ENCODE results near the gene CREB5.

CREB5 gene

GRCh38 chr7:28564755-28565374, 152.5 kb downstream of the CREB5 start:
- Histone ChIP-seq H3K4me2 (no peak overlapping the region), H2AFZ (ENCODE audit: low read depth) (no peak overlapping the region), H3K9ac (no peak overlapping the region), H3K27ac (no peak overlapping the region), H3K4me1 (ENCODE audit: low read depth, poor library complexity, severe bottlenecking) (no peaks in the 10 kb centered on the region), H3K4me3 (IDR thresholded peaks at IDR 0.05; ENCODE audit: insufficient read depth, low read depth, low read length) (no peak overlapping the region), H3K36me3 (ENCODE audit: insufficient read depth) (no peaks in the 10 kb centered on the region), H4K20me1 (ENCODE audit: insufficient read depth) (no peaks in the 10 kb centered on the region), H3K27me3 (ENCODE audit: insufficient read depth, low read depth) (no peaks in the 10 kb centered on the region; the same call in 1 of the 2 replicates), H3K79me2 (ENCODE audit: insufficient read depth, low read depth) (no peaks in the 10 kb centered on the region)
- TF ChIP-seq CTCF (conservative IDR thresholded peaks at IDR 0.05; ENCODE audit: low read depth, low read length), result no peak

- Histone ChIP-seq H3K4me1 (ENCODE audit: low read depth, poor library complexity, severe bottlenecking) (no peaks in the 10 kb centered on the region), H4K20me1 (ENCODE audit: insufficient read depth) (no peaks in the 10 kb centered on the region), H2AFZ (ENCODE audit: low read depth) (no peak overlapping the region), H3K27me3 (ENCODE audit: insufficient read depth, low read depth) (no peaks in the 10 kb centered on the region; the same call in 1 of the 2 replicates), H3K79me2 (ENCODE audit: insufficient read depth, low read depth) (no peaks in the 10 kb centered on the region), H3K4me2 (no peak overlapping the region), H3K36me3 (ENCODE audit: insufficient read depth) (no peaks in the 10 kb centered on the region), H3K4me3 (IDR thresholded peaks at IDR 0.05; ENCODE audit: insufficient read depth, low read depth, low read length) (no peak overlapping the region), H3K27ac (no peak overlapping the region), H3K9ac (no peak overlapping the region)
- no peak for TF ChIP-seq CTCF (conservative IDR thresholded peaks at IDR 0.05; ENCODE audit: low read depth, low read length)
Measured at GRCh38 chr7:28565980-28566379, 153.7 kb downstream of the CREB5 start.

GRCh38 chr7:28570113-28570969, 158.0 kb downstream of the CREB5 start:
- Histone ChIP-seq H3K79me2 (ENCODE audit: insufficient read depth, low read depth) (no peaks in the 10 kb centered on the region), H3K4me3 (IDR thresholded peaks at IDR 0.05; ENCODE audit: insufficient read depth, low read depth, low read length) (no peak overlapping the region), H3K27me3 (ENCODE audit: insufficient read depth, low read depth) (peaks cover 15% of the 10 kb centered on the region; the same call in 1 of the 2 replicates), H3K27ac (no peak overlapping the region), H3K36me3 (ENCODE audit: insufficient read depth) (no peaks in the 10 kb centered on the region), H3K9ac (no peak overlapping the region), H4K20me1 (ENCODE audit: insufficient read depth) (no peaks in the 10 kb centered on the region), H2AFZ (ENCODE audit: low read depth) (no peak overlapping the region), H3K4me2 (no peak overlapping the region), H3K4me1 (ENCODE audit: low read depth, poor library complexity, severe bottlenecking) (peaks cover 34% of the 10 kb centered on the region)
- TF ChIP-seq CTCF (conservative IDR thresholded peaks at IDR 0.05; ENCODE audit: low read depth, low read length), result no peak

GRCh38 chr7:28570970-28571288, 158.6 kb downstream of the CREB5 start:
- H3K27ac ChIP-seq, result no peak overlapping the region

More at GRCh38 chr7:28570970-28571288, 158.6 kb downstream of the CREB5 start:
- Histone ChIP-seq H3K4me3 (IDR thresholded peaks at IDR 0.05; ENCODE audit: insufficient read depth, low read depth, low read length) (no peak overlapping the region), H3K27me3 (ENCODE audit: insufficient read depth, low read depth) (peaks cover 15% of the 10 kb centered on the region; the same call in 1 of the 2 replicates), H2AFZ (ENCODE audit: low read depth) (no peak overlapping the region), H3K79me2 (ENCODE audit: insufficient read depth, low read depth) (no peaks in the 10 kb centered on the region), H3K36me3 (ENCODE audit: insufficient read depth) (no peaks in the 10 kb centered on the region), H4K20me1 (ENCODE audit: insufficient read depth) (no peaks in the 10 kb centered on the region), H3K4me2 (no peak overlapping the region), H3K4me1 (ENCODE audit: low read depth, poor library complexity, severe bottlenecking) (peaks cover 34% of the 10 kb centered on the region), H3K9ac (no peak overlapping the region)
- TF ChIP-seq CTCF (conservative IDR thresholded peaks at IDR 0.05; ENCODE audit: low read depth, low read length), result no peak
